GM12878 (cell line): ENCODE data around the gene PDZD2. TPM values are rescaled to one million over a fixed set of nuclear protein-coding genes. Genes with fewer than 3 reads are reported as not detected.

Experiments used
- ATAC-seq: fragments of 200-7000 bp; cut with Tn5 transposase; 3 replicates; pipeline ENCODE4 v1.9.1; 2020; ENCODE audit warnings: mild to moderate bottlenecking, moderate library complexity
- BruUV-seq: library from RNA; stranded (reverse); fragments of 400-500 nt; replicated peaks from 2 replicates; lab custom pipeline; 2021; lab: Mats Ljungman, UMichigan
- CTCF ChIA-PET: fragments of 300-600 bp; sonication (Branson Sonifier 250); formaldehyde crosslinking; extraction: SDS; loops from one replicate; lab custom pipeline; 2021; ENCODE audit warnings: inconsistent platforms; lab: Yijun Ruan, JAX
- POLR2A ChIA-PET: fragments of 350-600 bp; formaldehyde crosslinking; extraction: SDS; loops from one replicate; lab custom pipeline; 2021; ENCODE audit warnings: inconsistent platforms; lab: Charles Lee
- RAD21 ChIA-PET: fragments of 300-600 bp; sonication (Branson Sonifier 250); formaldehyde crosslinking; loops from one replicate; lab custom pipeline; 2023; ENCODE audit warnings: antibody characterized with exemption; ENCODE audit not compliant: unreplicated experiment; lab: Charles Lee
- SMC1A ChIA-PET: fragments of 300-600 bp; sonication (Branson Sonifier 250); formaldehyde crosslinking; loops from one replicate; lab custom pipeline; 2023; ENCODE audit not compliant: unreplicated experiment, uncharacterized antibody; lab: Charles Lee
- DNase-seq: peaks from one replicate; pipeline ENCODE4 v3.0.0-alpha.2; 2011; ENCODE audit warnings: low read depth, low spot score
- FAIRE-seq: peaks from 3 replicates; lab custom pipeline; 2011; peaks lifted over from hg19 to GRCh38; lab: Jason Lieb, UNC
- H2AFZ ChIP-seq: 2 replicates; pipeline ENCODE4 v1.6.0; 2011; ENCODE audit warnings: low read depth, low read length, control low read depth; ENCODE audit not compliant: control insufficient read depth
- H3K27ac ChIP-seq: 2 replicates; pipeline ENCODE4 v1.5.1; 2011; ENCODE audit warnings: control low read depth; ENCODE audit not compliant: control insufficient read depth, insufficient read depth
- H3K27me3 ChIP-seq, 2 experiments: replicated peaks in 1 of 2; 2 replicates each; pipeline versions ENCODE4 v1.6.0 to v1.6.1; 2011; ENCODE audit warnings: low read length in 1 of 2; ENCODE audit not compliant: control insufficient read depth in 2 of 2, insufficient read depth in 2 of 2
- H3K36me3 ChIP-seq, 2 experiments: 2 replicates each; pipeline ENCODE4 v1.5.1; 2011; ENCODE audit warnings: low read length in 1 of 2; ENCODE audit not compliant: control insufficient read depth in 2 of 2, insufficient read depth in 2 of 2
- H3K4me1 ChIP-seq: 2 replicates; pipeline ENCODE4 v1.6.1; 2011; ENCODE audit warnings: mild to moderate bottlenecking, low read length, moderate library complexity, mixed read lengths; ENCODE audit not compliant: control insufficient read depth, insufficient read depth
- H3K4me2 ChIP-seq: 2 replicates; pipeline ENCODE4 v1.6.0; 2011; ENCODE audit warnings: control low read depth; ENCODE audit not compliant: control insufficient read depth, insufficient read depth
- H3K4me3 ChIP-seq: fragments of 200-600 bp; sonication (generic); 2 replicates; pipeline ENCODE4 v1.5.1; 2016
- H3K79me2 ChIP-seq: 2 replicates; pipeline ENCODE4 v1.6.0; 2011; ENCODE audit warnings: low read length; ENCODE audit not compliant: control insufficient read depth, insufficient read depth
- H3K9ac ChIP-seq: 2 replicates; pipeline ENCODE4 v1.8.0; 2011; ENCODE audit warnings: low read length, control low read depth, mixed read lengths; ENCODE audit not compliant: control insufficient read depth, insufficient read depth
- H3K9me3 ChIP-seq: replicated peaks from 3 replicates; pipeline ENCODE4 v1.5.1; 2011; ENCODE audit warnings: mild to moderate bottlenecking, low read length; ENCODE audit not compliant: control insufficient read depth, insufficient read depth
- H4K20me1 ChIP-seq: 2 replicates; pipeline ENCODE4 v1.6.0; 2011; ENCODE audit not compliant: control insufficient read depth, insufficient read depth
- CBFB ChIP-seq: IDR thresholded peaks from 2 replicates; pipeline ENCODE4 v1.6.1; 2016; ENCODE audit warnings: antibody characterized with exemption, low read depth
- DPF2 ChIP-seq: fragments of 450-650 bp; IDR thresholded peaks from 2 replicates; pipeline ENCODE4 v1.6.1; 2017; ENCODE audit warnings: mild to moderate bottlenecking
- EED ChIP-seq: sonication (generic); IDR thresholded peaks from 2 replicates; pipeline ENCODE4 v1.6.1; 2016; ENCODE audit warnings: antibody characterized with exemption, low read depth
- HDAC2 ChIP-seq: fragments of 200-600 bp; sonication (generic); IDR thresholded peaks from 2 replicates; pipeline ENCODE4 v1.6.1; 2017
- MAX ChIP-seq: IDR thresholded peaks from 2 replicates; pipeline ENCODE4 v1.6.1; 2012; ENCODE audit warnings: low read depth, low read length, improper control_type of control experiment
- NFYA ChIP-seq: IDR thresholded peaks from 2 replicates; pipeline ENCODE4 v1.6.1; 2011; ENCODE audit warnings: low read depth, mild to moderate bottlenecking, low read length, improper control_type of control experiment, borderline replicate concordance
- PBX3 ChIP-seq: IDR thresholded peaks from 2 replicates; pipeline ENCODE4 v1.6.1; 2011; ENCODE audit warnings: mild to moderate bottlenecking, low read depth, low read length, moderate library complexity; ENCODE audit not compliant: insufficient replicate concordance
- SKIL ChIP-seq: fragments of 450-650 bp; IDR thresholded peaks from 2 replicates; pipeline ENCODE4 v1.6.1; 2017; ENCODE audit warnings: mild to moderate bottlenecking, low read depth, inconsistent platforms; ENCODE audit not compliant: poor library complexity, severe bottlenecking
- SUPT20H ChIP-seq: IDR thresholded peaks from 2 replicates; pipeline ENCODE4 v1.6.1; 2011; ENCODE audit warnings: low read depth, mild to moderate bottlenecking, low read length, moderate library complexity, borderline replicate concordance; ENCODE audit not compliant: control insufficient read depth
- TCF3 ChIP-seq: IDR thresholded peaks from 2 replicates; pipeline ENCODE4 v1.6.1; 2012; ENCODE audit warnings: low read depth, mild to moderate bottlenecking, low read length, borderline replicate concordance; ENCODE audit not compliant: insufficient read depth
- TCF7 ChIP-seq: IDR thresholded peaks from 2 replicates; pipeline ENCODE4 v1.6.1; 2014; ENCODE audit warnings: antibody characterized with exemption, borderline replicate concordance
- YY1 ChIP-seq: IDR thresholded peaks from 2 replicates; pipeline ENCODE4 v1.6.1; 2011; ENCODE audit warnings: low read depth, mild to moderate bottlenecking, low read length
- ZBTB4 ChIP-seq: fragments of 450-650 bp; formaldehyde crosslinking; IDR thresholded peaks from 2 replicates; pipeline ENCODE4 v1.4.0; 2022; ENCODE audit warnings: mild to moderate bottlenecking, moderate library complexity
- in situ Hi-C: fragments of 300-500 bp; cut with MboI; formaldehyde crosslinking; loops from 9 replicates; pipeline ENCODE4 v1.14.3; 2018; ENCODE audit warnings: mixed read lengths
- intact Hi-C: fragments of 100-400 bp; cut with micrococcal nuclease; formaldehyde crosslinking; loops from one replicate; pipeline ENCODE4 v1.14.2; 2022; ENCODE audit not compliant: unreplicated experiment
- polyA plus RNA-seq, 11 experiments: library from polyadenylated mRNA; depleted of rRNA in 4 of 11; unstranded in 6 of 11; stranded (reverse) in 5 of 11; fragments of >200 nt; fragmentation: Nextera tagmentation in 4 of 11; fragmentation: Illumina TruSeq in 1 of 11; extraction: Ambion mirVana in 4 of 11; extraction: Trizol in 1 of 11; gene quantifications; 1 replicate in 1 of 11; 2 replicates in 10 of 11; pipeline versions ENCODE4 v1.2.1 to v1.2.3, GENCODE V29; 2011 to 2016; ENCODE audit warnings: inconsistent platforms in 2 of 11, missing spikeins in 2 of 11, low read depth in 1 of 11
- total RNA-seq, 4 experiments: library from RNA; depleted of rRNA in 3 of 4; stranded (reverse); fragments of >200 nt in 3 of 4; fragmentation: Illumina TruSeq in 1 of 4; extraction: Trizol in 1 of 4; gene quantifications; 2 replicates each; pipeline versions ENCODE4 v1.2.1 to v1.2.3, GENCODE V29; 2013 to 2021
- TF ChIP-seq, protein P1 (sequence below): fragments of 450-650 bp; conservative IDR thresholded peaks from 2 replicates; pipeline ENCODE4 v1.6.1; 2017; ENCODE audit warnings: mild to moderate bottlenecking, moderate library complexity

PDZD2 gene
- total and polyA plus RNA-seq, 10 of the 15 experiments (the other 5 are each of a cell fraction or from before 2014, with no cell fraction given) = 0.01 to 0.58 (median 0.29) TPM; not detected in 3

GRCh38 chr5:32131604-32132003, 492.7 kb downstream of the PDZD2 start (continued):
- TF ChIP-seq ZBTB4 (CRISPR knock-in tag) = no peak
- no peak for TF ChIP-seq SUPT20H

- FAIRE-seq (no peak), DNase-seq (no peak), ATAC-seq (no peak)
- Histone ChIP-seq H3K4me1 (no peaks in the 10 kb centered on the region), H3K79me2 (peaks cover 4% of the 10 kb centered on the region), H3K4me3 (no peak overlapping the region), H3K4me2 (no peak overlapping the region), H2AFZ (no peak overlapping the region), H3K9me3 (no peaks in the 10 kb centered on the region), H3K36me3 (peaks cover 2 to 28% of the 10 kb centered on the region in 2 experiments), H4K20me1 (no peaks in the 10 kb centered on the region), H3K9ac (no peak overlapping the region), H3K27ac (no peak overlapping the region), H3K27me3 (no peaks in the 10 kb centered on the region)
- ChIA-PET CTCF (interaction anchor here (0.6 to 1.6 kb wide), 4 partner anchors 11 to 896 kb away, joined by 3 to 4 read pairs (median 3); no protein-coding TSS in a partner anchor), POLR2A (no interaction called here), RAD21 (no interaction called here), SMC1A (interaction anchor here (1.1 to 1.5 kb wide), 2 partner anchors 16 to 199 kb away, joined by 3 read pairs; no protein-coding TSS in a partner anchor)
- intact Hi-C loops = no loop called here
- no peak for TF ChIP-seq TCF7
- TF ChIP-seq HDAC2 = no peak
- TF ChIP-seq CBFB = no peak
- TF ChIP-seq DPF2 = no peak
- TF ChIP-seq SKIL = no peak
- no peak for TF ChIP-seq EED
- TF ChIP-seq NFYA = no peak
- no peak for TF ChIP-seq MAX
- TF ChIP-seq TCF3 = no peak
- TF ChIP-seq, protein P1, sequence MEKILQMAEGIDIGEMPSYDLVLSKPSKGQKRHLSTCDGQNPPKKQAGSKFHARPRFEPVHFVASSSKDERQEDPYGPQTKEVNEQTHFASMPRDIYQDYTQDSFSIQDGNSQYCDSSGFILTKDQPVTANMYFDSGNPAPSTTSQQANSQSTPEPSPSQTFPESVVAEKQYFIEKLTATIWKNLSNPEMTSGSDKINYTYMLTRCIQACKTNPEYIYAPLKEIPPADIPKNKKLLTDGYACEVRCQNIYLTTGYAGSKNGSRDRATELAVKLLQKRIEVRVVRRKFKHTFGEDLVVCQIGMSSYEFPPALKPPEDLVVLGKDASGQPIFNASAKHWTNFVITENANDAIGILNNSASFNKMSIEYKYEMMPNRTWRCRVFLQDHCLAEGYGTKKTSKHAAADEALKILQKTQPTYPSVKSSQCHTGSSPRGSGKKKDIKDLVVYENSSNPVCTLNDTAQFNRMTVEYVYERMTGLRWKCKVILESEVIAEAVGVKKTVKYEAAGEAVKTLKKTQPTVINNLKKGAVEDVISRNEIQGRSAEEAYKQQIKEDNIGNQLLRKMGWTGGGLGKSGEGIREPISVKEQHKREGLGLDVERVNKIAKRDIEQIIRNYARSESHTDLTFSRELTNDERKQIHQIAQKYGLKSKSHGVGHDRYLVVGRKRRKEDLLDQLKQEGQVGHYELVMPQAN = no peak
- no peak for TF ChIP-seq PBX3
- no peak for TF ChIP-seq YY1
- in situ Hi-C loops = no loop called here
- BruUV-seq = no TSS peak
Observed at GRCh38 chr5:32132757-32133156, 493.8 kb downstream of the PDZD2 start.
